ENCODE measurements around the gene GSTM3.

Gene GSTM3

GRCh38 chr1:109782514-109782913 lies 41.7 kb upstream of the GSTM3 start:
- Histone ChIP-seq H3K9me3 (ENCODE audit: control insufficient read depth, low read length) (no peaks in the 10 kb centered on the region), H3K79me2 (no peaks in the 10 kb centered on the region), H3K27ac (no peak overlapping the region), H3K4me1 (no peaks in the 10 kb centered on the region), H3K27me3 (ENCODE audit: control insufficient read depth, insufficient read depth, low read length) (no peaks in the 10 kb centered on the region), H3K4me3 (ENCODE audit: low read depth, low read length) (no peak overlapping the region), H2AFZ (no peak overlapping the region), H3K36me3 (ENCODE audit: control insufficient read depth, insufficient read depth, low read length) (no peaks in the 10 kb centered on the region), H3K4me2 (ENCODE audit: low read length) (no peak overlapping the region), H3K9ac (no peak overlapping the region)
- TF ChIP-seq, protein P1, sequence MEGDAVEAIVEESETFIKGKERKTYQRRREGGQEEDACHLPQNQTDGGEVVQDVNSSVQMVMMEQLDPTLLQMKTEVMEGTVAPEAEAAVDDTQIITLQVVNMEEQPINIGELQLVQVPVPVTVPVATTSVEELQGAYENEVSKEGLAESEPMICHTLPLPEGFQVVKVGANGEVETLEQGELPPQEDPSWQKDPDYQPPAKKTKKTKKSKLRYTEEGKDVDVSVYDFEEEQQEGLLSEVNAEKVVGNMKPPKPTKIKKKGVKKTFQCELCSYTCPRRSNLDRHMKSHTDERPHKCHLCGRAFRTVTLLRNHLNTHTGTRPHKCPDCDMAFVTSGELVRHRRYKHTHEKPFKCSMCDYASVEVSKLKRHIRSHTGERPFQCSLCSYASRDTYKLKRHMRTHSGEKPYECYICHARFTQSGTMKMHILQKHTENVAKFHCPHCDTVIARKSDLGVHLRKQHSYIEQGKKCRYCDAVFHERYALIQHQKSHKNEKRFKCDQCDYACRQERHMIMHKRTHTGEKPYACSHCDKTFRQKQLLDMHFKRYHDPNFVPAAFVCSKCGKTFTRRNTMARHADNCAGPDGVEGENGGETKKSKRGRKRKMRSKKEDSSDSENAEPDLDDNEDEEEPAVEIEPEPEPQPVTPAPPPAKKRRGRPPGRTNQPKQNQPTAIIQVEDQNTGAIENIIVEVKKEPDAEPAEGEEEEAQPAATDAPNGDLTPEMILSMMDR (IDR thresholded peaks at IDR 0.05) = no peak

- H3K27me3 ChIP-seq (ENCODE audit: control insufficient read depth, insufficient read depth, low read length) = no peaks in the 10 kb centered on the region
- no peak overlapping the region for H3K4me2 ChIP-seq (ENCODE audit: low read length)
- no peak overlapping the region for H3K9ac ChIP-seq
- no peaks in the 10 kb centered on the region for H3K36me3 ChIP-seq (ENCODE audit: control insufficient read depth, insufficient read depth, low read length)
- no peak overlapping the region for H3K27ac ChIP-seq
- H3K4me3 ChIP-seq (ENCODE audit: low read depth, low read length) = no peak overlapping the region
- H3K4me1 ChIP-seq = no peaks in the 10 kb centered on the region
- H3K9me3 ChIP-seq (ENCODE audit: control insufficient read depth, low read length) = no peaks in the 10 kb centered on the region
- TF ChIP-seq, protein P1 (IDR thresholded peaks at IDR 0.05) = no peak
- no peaks in the 10 kb centered on the region for H3K79me2 ChIP-seq
- H2AFZ ChIP-seq = no peak overlapping the region
These were observed 41.0 kb upstream of the GSTM3 start for GRCh38 chr1:109781806-109782205.

DNA sequence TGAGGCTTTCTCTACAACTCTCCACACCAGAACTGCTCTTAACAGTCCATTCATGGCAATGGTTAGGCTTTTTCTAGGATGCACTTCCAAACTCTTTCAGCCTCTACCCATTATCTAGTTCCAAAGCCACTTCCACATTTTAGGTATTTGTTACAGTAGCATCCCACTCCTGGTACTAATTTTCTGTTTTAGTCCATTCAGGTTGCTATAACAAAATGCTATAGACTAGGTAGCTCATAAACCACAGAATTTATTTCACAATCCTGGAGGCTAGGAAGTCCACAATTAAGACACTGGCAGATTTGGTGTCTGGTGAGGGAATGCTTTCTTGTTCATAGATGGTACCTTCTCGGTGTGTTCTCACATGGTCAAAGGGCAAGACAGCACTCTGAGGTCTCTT lies 40.1 kb upstream of the GSTM3 start:
- H3K4me3 ChIP-seq (ENCODE audit: low read depth, low read length) = no peak overlapping the region
- no peak overlapping the region for H2AFZ ChIP-seq
- H3K36me3 ChIP-seq (ENCODE audit: control insufficient read depth, insufficient read depth, low read length) = no peaks in the 10 kb centered on the region
- no peak overlapping the region for H3K27ac ChIP-seq
- H3K4me2 ChIP-seq (ENCODE audit: low read length) = no peak overlapping the region
- H3K4me1 ChIP-seq = no peaks in the 10 kb centered on the region
- H3K27me3 ChIP-seq (ENCODE audit: control insufficient read depth, insufficient read depth, low read length) = no peaks in the 10 kb centered on the region
- no peaks in the 10 kb centered on the region for H3K9me3 ChIP-seq (ENCODE audit: control insufficient read depth, low read length)
- no peaks in the 10 kb centered on the region for H3K79me2 ChIP-seq
- no peak overlapping the region for H3K9ac ChIP-seq
- TF ChIP-seq, protein P1 (IDR thresholded peaks at IDR 0.05) = no peak

DNA sequence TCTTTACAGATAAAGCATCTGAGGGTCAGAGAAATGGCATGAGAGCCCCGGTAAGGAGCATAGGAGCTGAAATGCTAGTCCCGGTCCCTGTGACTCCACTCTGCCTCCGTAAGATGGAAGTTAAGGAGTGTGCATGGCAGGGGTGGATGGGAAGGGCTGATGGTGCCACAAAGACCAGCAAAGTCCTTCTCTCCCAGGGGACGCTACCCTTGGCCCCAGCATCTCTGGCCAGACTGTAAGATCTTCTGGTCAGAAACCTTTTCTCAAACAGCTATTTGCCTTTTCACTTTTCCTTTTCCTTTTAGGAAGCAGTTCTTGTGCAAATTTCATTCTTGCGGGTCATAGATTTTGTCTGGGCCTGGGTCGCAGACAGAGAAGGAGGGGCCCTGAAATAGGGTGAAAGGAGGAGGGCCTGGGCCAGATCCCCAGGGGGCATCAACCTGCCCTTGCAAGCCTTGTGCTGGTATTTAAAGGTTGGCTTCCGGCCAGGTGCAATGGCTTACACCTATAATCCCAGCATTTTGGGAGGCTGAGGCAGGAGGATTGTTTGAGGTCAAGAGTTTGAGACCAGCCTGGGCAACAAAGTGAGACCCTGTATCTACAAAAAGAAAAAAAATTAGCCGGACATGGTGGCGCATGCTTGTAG lies 37.3 kb upstream of the GSTM3 start:
- TF ChIP-seq, protein P1 (IDR thresholded peaks at IDR 0.05) = no peak
- Histone ChIP-seq H3K4me3 (ENCODE audit: low read depth, low read length) (no peak overlapping the region), H3K9me3 (ENCODE audit: control insufficient read depth, low read length) (no peaks in the 10 kb centered on the region), H3K9ac (no peak overlapping the region), H3K79me2 (no peaks in the 10 kb centered on the region), H3K27ac (no peak overlapping the region), H3K4me1 (no peaks in the 10 kb centered on the region), H3K4me2 (ENCODE audit: low read length) (no peak overlapping the region), H3K36me3 (ENCODE audit: control insufficient read depth, insufficient read depth, low read length) (no peaks in the 10 kb centered on the region), H2AFZ (no peak overlapping the region), H3K27me3 (ENCODE audit: control insufficient read depth, insufficient read depth, low read length) (no peaks in the 10 kb centered on the region)

GRCh38 chr1:109777436-109777835 lies 36.6 kb upstream of the GSTM3 start:
- H3K4me1 ChIP-seq = no peaks in the 10 kb centered on the region

More at GRCh38 chr1:109777436-109777835, 36.6 kb upstream of the GSTM3 start:
- Histone ChIP-seq H2AFZ (peak overlapping the region; percentile 38), H3K9me3 (ENCODE audit: control insufficient read depth, low read length) (no peaks in the 10 kb centered on the region), H3K79me2 (no peaks in the 10 kb centered on the region), H3K9ac (no peak overlapping the region), H3K4me3 (ENCODE audit: low read depth, low read length) (no peak overlapping the region), H3K36me3 (ENCODE audit: control insufficient read depth, insufficient read depth, low read length) (no peaks in the 10 kb centered on the region), H3K27ac (no peak overlapping the region), H3K4me2 (ENCODE audit: low read length) (no peak overlapping the region), H3K27me3 (ENCODE audit: control insufficient read depth, insufficient read depth, low read length) (no peaks in the 10 kb centered on the region)
- TF ChIP-seq, protein P1 (IDR thresholded peaks at IDR 0.05) = no peak

Measured in parathyroid adenoma (tissue), 2 donors.